OCI-LY3 (cell line): ENCODE measurements around the gene DSCAM.

Experiments
- H2AFZ ChIP-seq: fragments of 200-600, 300-600 bp; shearing (Covaris generic); 2 replicates; pipeline ENCODE4 v1.6.0; 2014; ENCODE audit warnings: antibody characterized with exemption, low read depth, low read length
- H3K27ac ChIP-seq: fragments of 200-600, 300-600 bp; sonication (generic); 2 replicates; pipeline ENCODE4 v1.5.1; 2014; ENCODE audit warnings: mild to moderate bottlenecking, low read length, moderate library complexity, mixed read lengths
- H3K27me3 ChIP-seq: fragments of 200-600, 300-600 bp; sonication (generic); 2 replicates; pipeline ENCODE4 v1.6.1; 2014; ENCODE audit warnings: low read depth, low read length, mixed read lengths
- H3K36me3 ChIP-seq: fragments of 200-600, 300-600 bp; sonication (generic); replicated peaks from 2 replicates; pipeline ENCODE3; 2014; ENCODE audit warnings: low read depth, low read length, mixed read lengths
- H3K4me1 ChIP-seq: fragments of 300-600, 200-600 bp; sonication (generic); 2 replicates; pipeline ENCODE4 v1.6.1; 2014; ENCODE audit warnings: low read length, mixed read lengths
- H3K4me2 ChIP-seq: fragments of 200-600, 300-600 bp; sonication (generic); 2 replicates; pipeline ENCODE4 v1.6.1; 2014; ENCODE audit warnings: low read length, mixed read lengths
- H3K4me3 ChIP-seq: fragments of 300-600, 200-600 bp; sonication (generic); 2 replicates; pipeline ENCODE4 v1.5.1; 2014; ENCODE audit warnings: antibody characterized with exemption, mild to moderate bottlenecking, low read length, moderate library complexity
- H3K79me2 ChIP-seq: fragments of 300-600, 200-600 bp; shearing (Covaris generic); 2 replicates; pipeline ENCODE4 v1.6.1; 2014; ENCODE audit warnings: mild to moderate bottlenecking, low read length, mixed read lengths
- H3K9ac ChIP-seq: fragments of 300-600, 200-600 bp; shearing (Covaris generic); 2 replicates; pipeline ENCODE4 v1.6.0; 2014; ENCODE audit warnings: mild to moderate bottlenecking, low read length, moderate library complexity
- H3K9me3 ChIP-seq: fragments of 200-600, 300-600 bp; shearing (Covaris generic); 2 replicates; pipeline ENCODE4 v1.6.1; 2014; ENCODE audit warnings: low read length, mixed read lengths; ENCODE audit not compliant: insufficient read depth
- H4K20me1 ChIP-seq: fragments of 200-600, 300-600 bp; sonication (generic); 2 replicates; pipeline ENCODE4 v1.6.1; 2016; ENCODE audit warnings: low read length, mixed read lengths; ENCODE audit not compliant: insufficient read depth
- CTCF ChIP-seq: fragments of 200-600, 300-600 bp; sonication (generic); IDR thresholded peaks from 2 replicates; pipeline ENCODE4 v1.5.1; 2014; ENCODE audit warnings: antibody characterized with exemption, low read length, low read depth
- EZH2phosphoT487 ChIP-seq: fragments of 200-600 bp; shearing (Covaris generic); IDR thresholded peaks from 2 replicates; pipeline ENCODE4 v1.6.1; 2018; ENCODE audit warnings: antibody characterized with exemption, mixed run types, low read depth

DSCAM gene

DNA sequence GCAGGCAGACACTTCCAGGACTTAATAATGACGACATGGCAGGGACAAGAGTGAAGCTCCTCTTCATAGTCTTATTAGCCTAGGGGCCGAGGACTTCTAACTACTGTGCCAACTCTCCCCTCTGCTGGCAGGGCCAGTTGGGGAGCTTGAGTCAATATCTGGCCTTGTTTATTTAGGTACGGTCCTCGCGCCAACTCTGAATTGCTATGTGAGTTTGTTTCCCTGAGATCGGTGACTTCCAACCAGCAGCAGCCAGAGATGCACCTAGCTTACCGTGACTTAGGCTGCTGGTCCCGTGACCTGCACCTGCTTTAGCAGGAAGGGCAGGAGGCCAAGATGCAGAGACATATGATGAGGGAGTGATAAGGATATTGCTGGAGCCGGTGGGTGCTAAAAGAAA is 528.6 kb downstream of the DSCAM start:
- no peak overlapping the region for H3K27ac ChIP-seq
- no peak overlapping the region for H3K4me2 ChIP-seq
- no peaks in the 10 kb centered on the region for H3K36me3 ChIP-seq
- H4K20me1 ChIP-seq, result no peaks in the 10 kb centered on the region
- H3K4me3 ChIP-seq, result no peak overlapping the region
- H3K27me3 ChIP-seq, result no peaks in the 10 kb centered on the region
- TF ChIP-seq EZH2phosphoT487, result no peak
- no peak for TF ChIP-seq CTCF
- no peaks in the 10 kb centered on the region for H3K9me3 ChIP-seq
- H3K4me1 ChIP-seq, result no peaks in the 10 kb centered on the region
- H3K79me2 ChIP-seq, result no peaks in the 10 kb centered on the region
- H3K9ac ChIP-seq, result no peak overlapping the region
- H2AFZ ChIP-seq, result no peak overlapping the region

DNA sequence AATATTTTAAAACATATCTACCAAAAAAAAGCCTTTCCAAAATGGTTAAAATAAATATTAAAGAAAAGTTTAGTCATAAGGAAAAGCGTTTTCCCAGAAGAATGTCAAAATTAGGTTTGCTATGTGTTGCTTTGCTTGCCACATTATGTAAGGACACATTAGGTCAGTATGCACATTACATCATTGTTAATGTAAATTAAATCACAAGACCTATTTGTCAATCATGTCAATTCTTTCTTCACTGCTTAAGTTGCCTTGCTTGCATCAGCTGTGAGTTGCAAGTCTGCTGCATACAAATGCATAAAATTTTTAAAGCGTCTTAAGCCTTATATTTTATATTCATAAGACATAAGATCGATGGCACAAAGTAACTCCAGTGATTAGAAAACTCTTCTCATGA is 530.9 kb downstream of the DSCAM start:
- H3K9me3 ChIP-seq, result no peaks in the 10 kb centered on the region
- no peak overlapping the region for H3K9ac ChIP-seq
- no peaks in the 10 kb centered on the region for H4K20me1 ChIP-seq
- no peak overlapping the region for H2AFZ ChIP-seq
- TF ChIP-seq CTCF, result no peak
- TF ChIP-seq EZH2phosphoT487, result no peak
- H3K27ac ChIP-seq, result no peak overlapping the region
- H3K4me1 ChIP-seq, result no peaks in the 10 kb centered on the region
- no peaks in the 10 kb centered on the region for H3K36me3 ChIP-seq
- no peaks in the 10 kb centered on the region for H3K27me3 ChIP-seq
- H3K4me3 ChIP-seq, result no peak overlapping the region
- H3K79me2 ChIP-seq, result no peaks in the 10 kb centered on the region
- H3K4me2 ChIP-seq, result no peak overlapping the region

DNA sequence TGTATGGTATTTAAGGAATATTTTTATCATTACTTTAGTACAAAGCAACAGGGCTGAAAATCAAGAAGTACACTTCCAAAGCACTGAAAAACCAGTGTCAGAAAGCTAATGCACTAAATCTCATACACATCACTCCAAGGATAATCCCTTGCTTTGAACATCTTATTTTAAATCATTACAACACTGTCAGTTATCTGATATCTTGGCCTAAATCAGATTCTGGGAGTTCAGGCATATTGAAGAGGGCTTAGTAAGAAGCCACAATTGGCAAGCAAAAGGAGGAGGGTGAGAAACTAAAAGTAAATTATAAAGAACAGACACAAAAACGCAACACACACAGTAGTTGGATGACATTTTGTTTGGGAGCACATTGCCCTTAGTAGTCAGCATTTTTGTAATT is 531.3 kb downstream of the DSCAM start:
- no peaks in the 10 kb centered on the region for H3K4me1 ChIP-seq
- no peak overlapping the region for H3K9ac ChIP-seq
- no peaks in the 10 kb centered on the region for H4K20me1 ChIP-seq
- no peak for TF ChIP-seq CTCF
- H2AFZ ChIP-seq, result no peak overlapping the region
- H3K27me3 ChIP-seq, result no peaks in the 10 kb centered on the region
- H3K27ac ChIP-seq, result no peak overlapping the region
- H3K4me2 ChIP-seq, result no peak overlapping the region
- H3K79me2 ChIP-seq, result no peaks in the 10 kb centered on the region
- no peaks in the 10 kb centered on the region for H3K9me3 ChIP-seq
- H3K36me3 ChIP-seq, result no peaks in the 10 kb centered on the region
- no peak overlapping the region for H3K4me3 ChIP-seq

DNA sequence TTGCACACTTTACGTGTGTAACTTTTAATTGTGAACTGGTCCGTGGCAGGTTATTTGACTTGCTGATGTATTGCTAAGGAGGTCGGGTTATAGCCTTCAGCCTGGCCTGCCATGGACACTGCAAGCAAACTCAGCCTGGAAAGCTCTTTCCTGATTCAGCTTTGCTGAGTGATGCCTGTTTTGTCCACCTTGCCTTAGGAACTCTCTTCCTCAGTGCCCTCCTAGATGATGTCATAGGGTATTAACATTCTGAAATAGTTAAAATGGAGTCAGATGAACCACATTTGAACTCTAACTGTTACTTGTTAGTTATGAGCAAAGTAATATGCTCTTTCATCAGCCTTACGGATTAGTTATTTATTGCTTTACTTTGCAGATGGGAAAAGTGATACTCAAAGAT is 533.7 kb downstream of the DSCAM start:
- H3K79me2 ChIP-seq, result no peaks in the 10 kb centered on the region
- no peak for TF ChIP-seq CTCF
- no peak for TF ChIP-seq EZH2phosphoT487

More for the DNA sequence above, 533.7 kb downstream of the DSCAM start:
- Histone ChIP-seq H3K9ac (no peak overlapping the region), H3K9me3 (no peaks in the 10 kb centered on the region), H3K36me3 (no peaks in the 10 kb centered on the region), H3K27me3 (no peaks in the 10 kb centered on the region), H3K4me2 (no peak overlapping the region), H3K4me1 (no peaks in the 10 kb centered on the region), H3K27ac (no peak overlapping the region), H3K4me3 (no peak overlapping the region), H2AFZ (no peak overlapping the region), H4K20me1 (no peaks in the 10 kb centered on the region)
